ENCODE measurements around the gene ADD3.

GRCh38 chr10:110162741-110163145, 155.0 kb downstream of the ADD3 start:
- TF ChIP-seq ZFX (IDR thresholded peaks at IDR 0.05; ENCODE audit: borderline replicate concordance), result no peak
- no peak for TF ChIP-seq CTCF (IDR thresholded peaks at IDR 0.05)
